Middle frontal gyrus (tissue), 1 donor: ENCODE results near the gene ZPBP2.
"Not testable (repeated sequence)": the region's sequence is repeated elsewhere in the genome, so short reads cannot be mapped to it uniquely, and the experiment has no call there.

Source experiments
- DNase-seq: peaks from one replicate; pipeline ENCODE4 v3.0.0-alpha.2; 2015; ENCODE audit warnings: low spot score; ENCODE audit errors: extremely low spot score

ZPBP2 gene

GRCh38 chr17:39854909-39855308, 13.1 kb upstream of the ZPBP2 start:
- DNase-seq, result no peak

- not testable (repeated sequence) for DNase-seq
Observed at GRCh38 chr17:39855911-39856649, 11.9 kb upstream of the ZPBP2 start.

DNA sequence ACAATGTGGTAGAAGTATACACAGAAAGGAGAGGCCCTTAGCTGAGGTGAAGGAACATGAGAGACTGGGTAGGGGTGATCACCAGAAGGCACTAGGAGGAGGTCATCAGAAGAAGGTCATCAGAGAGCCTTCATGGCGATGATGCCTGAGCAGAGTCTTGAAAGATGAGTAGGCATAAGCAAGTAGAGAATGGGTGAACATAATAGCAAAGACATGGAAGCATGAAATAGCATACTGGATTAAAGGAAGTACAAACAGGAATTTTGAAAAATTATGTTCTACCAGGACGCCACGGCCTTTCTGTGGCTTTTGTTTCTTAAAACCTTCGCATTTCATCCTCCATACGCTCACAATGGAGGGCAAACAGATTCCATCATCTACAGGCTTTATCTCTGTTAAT, 6.8 kb upstream of the ZPBP2 start:
- no peak for DNase-seq

GRCh38 chr17:39863244-39863917, 4.6 kb upstream of the ZPBP2 start:
- DNase-seq, result no peak

DNA sequence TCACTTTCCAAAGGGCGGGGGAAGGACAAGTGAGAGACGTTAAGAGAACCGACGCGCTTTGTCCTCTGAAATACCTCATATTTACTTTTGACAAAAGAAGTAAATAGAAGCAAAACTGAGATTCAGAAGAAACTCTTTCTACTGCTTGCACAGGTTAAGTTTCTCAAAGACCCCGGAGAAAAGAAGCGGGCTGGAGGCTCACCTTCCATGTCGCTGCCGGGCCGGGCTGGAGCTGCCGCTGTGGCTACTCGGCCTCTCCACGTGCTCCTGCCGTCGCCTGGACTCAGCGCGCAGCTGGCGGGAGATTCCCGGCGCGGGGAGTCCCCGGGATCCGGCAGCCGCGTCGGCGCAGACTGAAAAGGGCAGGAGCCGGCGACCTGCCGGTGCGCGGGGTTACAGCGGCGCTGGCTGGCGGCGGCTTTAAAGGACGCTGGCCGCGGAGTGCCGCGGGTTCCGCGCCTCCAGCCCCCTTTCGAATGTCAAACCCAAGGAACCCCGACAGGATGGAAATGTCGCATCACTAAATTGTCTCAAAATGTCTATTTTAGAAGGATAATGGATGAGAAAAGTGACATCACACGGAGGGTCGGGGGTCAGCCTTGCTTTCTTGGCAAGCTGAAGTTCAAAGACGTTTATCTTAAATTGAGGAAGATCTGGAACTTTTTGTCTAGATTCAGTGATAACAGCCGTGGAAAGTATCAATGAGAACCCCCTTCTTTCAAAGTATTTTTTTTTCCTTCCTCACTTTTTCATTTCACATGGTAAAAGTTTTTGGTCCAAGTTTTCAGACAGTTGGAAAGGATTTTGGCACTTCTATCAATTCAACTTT, 3.9 kb upstream of the ZPBP2 start, which contains the start of gene IKZF3:
Gene IKZF3 (minus strand): TSS at position 395 of the 829 bp plus-strand sequence. CDS start 186 bp downstream, at position 209.
- no peak for DNase-seq

DNA sequence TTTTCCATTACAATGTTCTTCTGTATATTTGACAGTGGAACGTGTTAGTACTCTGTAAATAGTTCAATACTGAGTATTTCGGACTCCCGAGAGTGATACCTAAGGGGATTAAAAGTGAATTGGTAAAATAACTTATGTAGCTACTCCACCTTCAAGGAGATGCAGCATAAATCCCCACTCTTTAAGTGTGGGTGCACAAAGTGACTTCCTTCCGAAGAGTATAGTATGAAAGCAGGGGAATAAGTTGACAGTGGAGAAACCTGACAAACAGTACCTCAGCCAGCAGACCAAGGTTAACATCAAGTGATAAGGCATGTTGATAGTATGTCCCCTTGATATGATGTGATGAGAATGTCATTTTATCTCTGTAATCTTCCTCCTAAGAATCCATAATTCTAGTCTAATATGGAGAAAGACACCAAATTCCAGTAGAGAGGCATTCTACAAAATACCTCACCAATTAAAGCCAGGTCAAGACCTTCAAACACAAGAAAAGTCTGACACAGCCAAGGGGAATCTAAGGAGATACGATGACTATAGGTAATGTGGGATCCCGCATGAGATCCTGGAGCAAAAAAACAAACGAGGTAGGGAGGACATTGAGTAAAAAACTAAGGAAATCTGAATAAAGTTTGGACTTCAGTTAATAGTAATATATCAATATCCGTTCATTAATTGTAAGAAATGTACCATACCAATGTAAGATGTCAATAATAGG, 1.8 kb upstream of the ZPBP2 start:
- no peak for DNase-seq

DNA sequence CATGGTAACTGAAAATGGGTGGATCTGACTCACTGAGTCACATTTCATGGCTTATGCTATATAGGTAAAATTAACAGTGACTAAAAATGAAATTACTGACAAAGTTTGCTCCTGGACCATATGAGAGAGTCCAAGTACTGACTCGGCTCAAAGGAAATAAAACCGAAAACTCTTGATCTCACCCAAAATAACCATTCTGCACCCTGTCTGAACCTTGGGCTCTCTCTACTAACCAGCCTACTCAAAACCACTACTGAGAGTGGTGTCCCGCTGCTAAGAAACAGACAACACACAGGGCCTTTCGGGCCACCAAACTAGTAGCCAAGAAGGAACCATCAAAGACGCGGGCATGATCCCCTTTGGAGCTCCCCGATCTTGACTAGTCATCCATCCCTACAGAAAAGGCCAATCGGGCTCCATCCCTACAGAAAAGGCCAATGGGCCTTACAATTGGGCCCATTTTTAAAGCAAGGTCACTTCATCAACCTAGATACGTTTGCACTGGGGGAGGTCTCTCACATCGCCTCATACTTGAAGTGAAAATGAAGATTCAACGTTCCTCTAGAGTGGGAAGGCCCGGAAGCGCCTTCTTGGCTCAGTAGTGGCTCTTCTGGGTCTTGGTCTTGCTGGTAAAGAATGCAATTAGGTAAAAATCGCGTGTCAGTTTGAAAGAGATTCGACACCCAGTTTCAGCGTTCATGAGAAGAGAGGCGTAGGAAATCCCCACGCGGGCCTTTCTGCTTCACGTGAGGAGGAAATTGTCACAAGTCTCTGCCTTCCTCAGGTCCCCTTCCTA, 720 bp upstream of the ZPBP2 start:
- DNase-seq, result no peak

DNA sequence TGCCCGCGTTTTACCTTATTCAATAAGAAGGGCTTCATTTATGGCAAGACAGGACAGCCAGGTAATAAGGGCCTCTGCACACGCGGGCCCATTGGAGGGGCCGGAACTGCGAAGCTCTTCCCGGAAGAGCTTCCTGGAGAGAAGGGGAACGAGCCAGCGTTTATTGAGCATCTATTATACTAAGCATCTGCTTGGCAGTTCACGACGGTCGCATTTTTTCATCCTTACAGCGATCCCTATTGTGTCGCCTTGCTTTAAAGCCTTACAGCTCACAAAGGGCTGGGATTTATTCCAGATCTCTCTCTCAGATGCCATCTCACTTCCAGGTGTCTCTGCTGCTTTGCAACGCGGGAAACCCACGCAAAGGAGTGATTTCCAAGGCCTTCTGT, 546 bp downstream of the ZPBP2 start:
- no peak for DNase-seq

DNA sequence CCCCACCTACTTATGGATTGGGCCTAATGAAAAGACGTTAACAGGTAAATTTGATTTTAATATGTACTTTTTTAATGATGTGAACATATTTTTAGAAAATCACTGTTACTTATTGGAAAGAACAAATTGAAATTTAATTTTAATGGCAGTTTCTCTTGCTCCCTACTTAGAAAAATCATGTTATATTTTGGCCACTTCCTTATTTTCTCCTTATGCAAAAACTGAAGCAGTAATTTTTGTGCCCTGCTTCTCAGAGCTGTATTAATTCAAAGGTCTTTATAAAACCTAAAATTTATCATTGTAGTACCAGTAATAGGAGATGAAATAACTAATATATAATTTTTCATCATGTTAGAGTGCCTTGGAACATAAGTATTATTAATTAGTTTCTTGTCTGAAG, 2.8 kb downstream of the ZPBP2 start:
- no peak for DNase-seq

DNA sequence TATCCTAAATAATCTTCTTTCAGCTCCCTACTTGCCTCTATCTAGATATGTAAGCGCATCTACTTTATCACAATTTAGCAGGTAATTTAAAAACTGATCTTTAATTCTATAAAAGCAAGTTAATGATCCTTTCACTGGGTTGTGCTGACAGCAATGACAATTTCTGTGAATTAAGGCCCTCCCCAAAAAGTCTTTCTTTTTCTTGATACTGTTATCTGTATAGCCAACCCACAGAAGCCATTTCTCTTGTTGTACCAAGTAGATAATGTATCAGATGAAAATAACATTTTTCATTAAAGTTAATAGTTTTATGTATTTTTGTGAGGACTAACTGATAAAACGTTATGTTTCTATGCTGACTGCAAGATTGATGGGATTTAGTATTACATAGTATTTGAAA, 3.8 kb downstream of the ZPBP2 start:
- no peak for DNase-seq

DNA sequence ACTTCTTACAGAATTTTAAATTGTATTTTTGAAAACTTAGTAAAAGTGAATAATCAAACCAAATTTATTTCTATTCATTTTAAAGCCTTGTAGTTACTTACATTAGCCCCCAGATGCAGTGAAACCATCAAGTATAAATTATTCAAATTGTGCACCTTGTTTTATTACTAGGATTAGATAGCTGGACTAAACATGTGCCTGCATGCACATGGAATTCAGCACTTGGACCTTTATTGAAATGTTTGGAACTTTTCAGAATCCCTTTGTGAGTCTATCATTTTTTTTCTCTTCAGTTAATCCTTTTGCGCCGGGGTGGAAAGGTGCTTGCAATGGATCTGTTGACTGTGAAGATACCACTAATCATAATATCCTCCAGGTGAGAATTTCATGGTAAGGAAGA, 4.7 kb downstream of the ZPBP2 start:
- DNase-seq, result no peak

GRCh38 chr17:39886102-39886501, 18.1 kb downstream of the ZPBP2 start:
- not testable (repeated sequence) for DNase-seq

DNA sequence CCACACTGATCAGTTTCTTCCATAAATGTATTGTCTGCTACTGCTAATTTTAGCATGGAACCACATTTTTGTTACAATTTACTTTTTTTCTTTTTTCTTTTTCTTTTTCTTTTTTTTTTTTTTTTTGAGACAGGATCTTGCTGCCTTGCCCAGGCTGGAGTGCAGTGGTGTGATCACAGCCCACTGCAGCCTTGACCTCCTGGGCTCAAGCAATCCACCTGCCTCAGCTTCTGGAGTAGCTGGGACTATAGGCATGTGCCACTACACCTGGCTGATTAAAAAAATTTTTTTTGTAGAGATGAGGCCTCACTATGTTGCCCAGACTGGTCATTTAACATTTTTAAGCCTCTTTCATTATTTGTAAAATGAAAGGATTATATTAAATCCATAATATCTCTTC, 19.1 kb downstream of the ZPBP2 start:
- DNase-seq, result no peak

DNA sequence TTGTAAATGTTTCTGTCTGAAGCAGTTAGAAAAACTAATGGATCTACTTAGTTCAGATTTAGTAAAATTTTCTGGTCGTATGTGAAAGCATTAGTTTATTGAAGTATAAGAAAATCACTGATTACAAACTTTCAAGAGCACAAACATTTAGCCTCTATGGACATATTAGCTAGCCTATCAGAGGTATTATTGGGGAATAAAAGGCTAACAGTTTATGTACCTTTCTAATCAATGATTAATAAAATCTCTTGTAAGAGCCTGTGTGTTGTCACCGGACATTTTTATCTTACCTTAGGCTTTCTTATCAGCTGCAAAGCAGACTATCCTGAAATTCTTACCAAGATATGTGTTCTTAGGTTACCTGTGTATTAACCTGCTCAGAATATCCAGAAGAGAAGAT, 21.2 kb downstream of the ZPBP2 start:
- DNase-seq, result no peak

DNA sequence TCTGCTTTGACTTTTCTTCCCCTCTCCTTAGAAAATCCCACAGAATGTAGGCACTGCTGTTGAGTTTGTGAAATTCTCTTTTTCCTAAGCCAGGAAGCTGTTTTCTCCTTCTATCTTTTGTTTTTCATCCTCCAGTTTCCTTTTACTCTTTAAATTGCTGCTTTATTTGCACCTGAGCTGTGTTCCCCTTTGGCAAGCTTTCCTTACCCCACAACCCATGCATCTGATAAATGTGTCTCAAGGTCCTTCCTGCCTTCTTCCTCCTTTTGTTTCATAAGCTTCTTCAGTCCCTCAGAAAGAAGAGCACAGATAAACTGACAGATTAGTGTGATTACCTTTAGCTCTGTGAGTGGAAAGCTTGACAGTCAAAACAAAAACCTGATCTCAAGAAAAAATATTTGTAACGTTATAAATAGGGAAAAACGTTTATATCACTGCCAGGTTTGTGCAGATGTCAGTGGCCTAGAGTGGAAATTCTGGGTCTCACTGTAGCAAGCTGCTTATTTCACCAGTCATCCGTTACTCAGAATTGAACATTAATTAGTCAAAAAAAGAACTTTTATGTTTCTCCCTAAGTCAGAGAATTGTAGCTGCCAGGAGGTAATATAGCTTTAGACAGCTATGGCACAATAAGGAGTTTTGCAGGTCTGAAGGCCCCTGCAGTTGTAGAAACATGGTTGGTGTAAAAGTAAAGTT, 26.8 kb downstream of the ZPBP2 start:
- DNase-seq, result no peak

DNA sequence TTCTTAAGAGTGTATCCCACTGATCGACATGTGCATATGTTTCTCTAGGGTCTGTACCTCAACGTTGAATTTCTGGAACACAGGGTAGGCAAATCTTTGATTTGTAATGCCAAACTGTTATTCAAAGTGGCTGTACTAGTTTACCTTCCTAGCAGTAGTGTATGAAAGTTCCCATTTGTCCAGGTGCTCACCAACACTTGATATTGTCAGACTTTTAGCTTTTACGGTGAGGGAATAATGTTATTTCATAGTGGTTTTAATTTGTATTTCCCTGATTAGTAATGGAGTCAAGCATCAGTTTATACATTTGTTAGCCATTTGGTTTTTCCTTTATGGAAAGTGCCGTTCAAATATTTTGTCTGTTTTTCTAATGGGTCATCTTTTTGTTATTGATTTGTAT, 30.1 kb downstream of the ZPBP2 start:
- no peak for DNase-seq

DNA sequence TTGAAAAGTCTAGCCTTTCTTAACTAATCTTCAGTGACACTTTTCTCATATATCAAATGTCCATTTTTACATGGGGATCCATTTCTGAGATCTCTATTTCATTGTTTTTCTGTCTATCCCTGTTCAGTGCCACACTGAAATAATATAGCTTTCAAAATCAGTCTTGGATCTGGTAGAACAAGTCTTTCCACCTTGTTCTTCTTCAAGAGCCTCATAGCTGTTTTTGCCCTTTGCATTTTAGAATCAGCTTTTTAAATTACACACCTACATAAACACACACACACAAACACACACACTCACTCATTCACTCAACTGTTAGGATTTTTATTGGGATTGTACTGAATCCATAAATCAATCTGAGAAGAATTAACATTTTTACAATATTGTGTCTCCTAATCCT, 31.2 kb downstream of the ZPBP2 start:
- no peak for DNase-seq

DNA sequence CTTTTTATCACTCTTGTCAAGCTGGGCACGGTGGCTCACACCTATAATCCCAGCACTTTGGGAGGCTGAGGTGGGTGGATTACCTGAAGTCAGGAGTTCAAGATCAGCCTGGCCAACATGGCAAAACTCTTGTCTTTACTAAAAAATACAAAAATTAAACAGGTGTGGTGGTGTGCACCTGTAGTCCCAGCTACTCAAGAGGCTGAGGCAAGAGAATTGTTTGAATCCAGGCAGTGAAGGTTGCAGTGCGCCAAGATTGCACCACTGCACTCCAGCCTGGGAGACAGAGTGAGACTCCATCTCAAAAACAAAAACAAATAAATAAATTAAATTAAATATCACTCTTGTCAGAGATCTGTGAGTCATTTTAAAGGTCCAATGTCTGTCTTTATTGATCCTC, 34.0 kb downstream of the ZPBP2 start:
- not testable (repeated sequence) for DNase-seq

DNA sequence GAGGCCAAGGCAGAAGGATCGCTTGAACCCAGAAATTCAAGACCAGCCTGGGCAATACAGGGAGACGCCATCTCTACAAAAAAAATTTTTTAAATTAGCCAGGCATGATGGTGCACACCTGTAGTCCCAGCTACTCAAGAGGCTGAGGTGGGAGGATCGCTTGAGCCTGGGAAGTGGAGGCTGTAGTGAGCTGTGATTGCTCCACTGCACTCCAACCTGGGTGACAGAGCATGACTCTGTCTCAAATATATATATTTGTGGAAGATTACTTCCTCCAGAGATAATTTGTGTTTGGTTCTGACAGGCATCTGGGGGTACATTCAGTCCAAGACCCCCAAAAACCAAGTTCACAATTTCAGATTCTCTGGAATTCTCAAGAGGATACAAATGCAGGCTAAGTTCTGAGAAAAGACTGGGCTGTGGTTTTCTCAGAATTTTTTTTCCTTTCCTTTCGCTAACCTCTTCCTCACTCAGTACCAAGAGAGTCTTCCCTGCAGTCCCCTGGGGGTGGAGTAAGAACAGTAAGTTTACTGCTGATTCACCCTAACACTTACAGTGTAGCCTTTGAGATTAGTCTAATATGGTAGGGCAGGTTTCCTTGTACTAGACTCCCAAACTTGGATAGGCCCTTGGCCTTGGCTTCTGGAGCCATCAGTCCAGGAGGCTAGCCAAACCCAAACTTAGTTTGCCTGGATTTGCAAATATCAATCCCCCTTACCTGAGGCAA, 35.3 kb downstream of the ZPBP2 start:
- DNase-seq, result no peak

GRCh38 chr17:39904990-39905288, 36.9 kb downstream of the ZPBP2 start:
- no peak for DNase-seq
